ENCODE results near the gene RNF146.

Gene RNF146

DNA sequence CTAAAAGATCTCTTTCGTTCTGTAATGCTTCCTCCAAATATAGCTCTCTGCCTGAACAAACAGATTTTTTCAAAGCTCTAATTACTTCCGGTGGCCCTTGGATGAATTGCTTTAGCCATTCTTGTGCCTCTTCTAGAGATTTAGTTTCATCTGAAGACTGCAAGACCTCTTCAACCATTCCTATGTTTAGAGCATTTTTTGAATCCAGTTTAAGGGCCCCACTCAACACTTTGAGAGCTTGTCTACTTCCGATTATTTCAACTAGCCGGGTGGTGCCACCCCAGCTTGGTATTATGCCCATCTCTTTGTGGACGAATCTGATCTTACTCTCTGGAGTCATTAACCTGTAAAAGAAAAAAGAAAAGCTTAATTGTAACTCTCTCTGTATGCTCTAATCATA is 23.3 kb downstream of the RNF146 start:
- DNase-seq = no peak

DNA sequence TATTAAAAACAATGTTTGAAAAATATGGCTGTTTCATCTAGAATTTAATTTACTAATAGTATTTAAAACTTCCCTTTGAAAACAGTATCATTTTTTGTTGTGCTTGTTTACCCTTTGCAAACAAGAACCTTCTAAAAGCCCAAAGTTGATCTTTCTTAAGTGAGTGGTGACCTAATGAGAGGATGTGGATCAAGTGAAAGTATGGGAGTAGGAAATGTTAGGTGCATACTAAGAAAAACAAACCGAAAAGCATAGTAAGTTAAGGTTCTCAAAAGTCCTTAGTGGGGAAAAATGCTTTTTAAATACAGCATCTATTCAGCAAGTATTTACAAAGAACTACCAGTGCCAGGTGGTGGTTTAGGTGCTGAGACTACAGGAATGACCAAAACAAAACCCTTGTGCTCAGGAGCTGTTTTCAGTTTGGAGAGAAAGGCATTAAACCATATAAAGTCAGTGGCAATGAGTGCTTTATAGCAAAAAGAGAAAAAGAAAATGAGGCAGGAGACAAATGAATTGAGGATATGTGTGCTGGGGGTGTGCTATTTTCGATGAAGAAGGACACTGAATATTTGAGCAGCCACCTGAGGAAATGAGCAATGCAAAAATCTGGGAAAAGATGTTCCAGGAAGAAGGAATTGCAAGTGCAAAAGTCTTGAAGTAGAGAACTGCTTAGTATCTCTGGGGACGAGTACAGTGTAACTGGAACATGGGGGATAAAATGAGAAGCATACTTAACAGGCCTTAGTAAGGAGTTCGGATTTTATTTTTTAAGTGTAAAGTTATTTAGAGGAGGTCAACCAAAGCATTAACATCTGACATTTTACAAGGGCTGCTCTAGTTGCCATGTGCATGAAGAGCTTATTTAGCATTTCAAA is 24.0 kb downstream of the RNF146 start:
- no peak for DNase-seq

DNA sequence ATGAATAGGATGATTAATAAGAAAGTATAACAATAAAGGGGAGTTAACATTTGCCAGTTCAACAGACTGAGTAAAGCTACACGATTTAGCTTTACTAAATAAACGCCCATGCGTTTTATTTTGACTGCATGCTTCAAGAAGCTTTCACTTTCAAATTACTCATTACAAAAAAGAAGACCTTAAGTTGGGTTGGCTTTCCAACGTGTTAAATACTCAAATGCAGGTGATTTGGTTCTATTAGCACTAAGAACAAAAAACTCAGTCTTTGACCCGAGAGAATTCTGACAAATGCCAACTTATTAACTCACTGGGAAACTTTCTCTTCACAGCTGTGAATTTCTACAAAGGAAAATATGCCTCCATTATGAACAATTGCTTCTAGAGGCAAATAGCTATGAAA is 24.8 kb downstream of the RNF146 start:
- no peak for DNase-seq

DNA sequence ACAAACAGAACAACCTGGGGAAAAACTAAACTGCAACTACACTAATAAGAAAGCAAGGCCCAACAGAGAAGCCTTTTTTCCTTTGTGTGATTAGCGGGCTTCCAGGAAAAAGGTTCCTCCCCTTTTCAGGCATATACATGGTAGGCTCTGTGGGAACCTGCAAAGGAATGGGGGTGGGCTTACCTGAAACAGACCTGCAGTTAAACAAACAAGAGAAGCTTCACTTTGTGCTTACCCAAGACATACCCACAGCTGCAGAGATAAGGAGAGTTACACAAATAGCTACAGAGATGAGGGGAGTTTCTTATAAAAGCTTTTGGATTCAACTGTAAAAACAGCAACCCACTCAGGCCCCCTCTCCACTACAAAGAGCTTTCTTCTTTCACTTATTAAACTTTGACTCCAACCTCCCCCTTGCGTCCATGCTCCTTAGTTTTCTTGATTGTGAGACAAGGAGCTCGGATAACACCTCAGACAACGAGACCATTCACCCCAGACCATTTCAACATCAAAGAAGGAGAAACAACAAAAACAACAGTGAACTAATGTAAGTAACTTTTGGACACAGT is 30.9 kb downstream of the RNF146 start:
- DNase-seq = no peak

DNA sequence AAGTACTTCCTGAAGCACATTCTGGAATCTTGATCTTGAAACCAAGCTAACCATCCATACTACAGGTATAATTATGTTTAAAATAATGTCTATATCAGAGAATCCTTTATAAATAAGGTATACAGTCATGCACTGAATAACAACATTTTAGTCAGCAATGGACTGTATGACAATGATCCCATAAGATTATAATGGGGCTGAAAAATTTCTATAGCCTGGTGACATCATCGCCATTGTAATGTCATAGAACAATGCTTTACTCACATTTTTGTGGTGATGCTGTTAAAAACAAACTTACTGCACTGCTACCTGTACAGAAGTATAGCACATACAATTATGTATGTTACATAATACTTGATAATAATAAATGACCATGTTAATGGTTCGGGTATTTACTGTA is 31.8 kb downstream of the RNF146 start:
- DNase-seq = peak; percentile 3

DNA sequence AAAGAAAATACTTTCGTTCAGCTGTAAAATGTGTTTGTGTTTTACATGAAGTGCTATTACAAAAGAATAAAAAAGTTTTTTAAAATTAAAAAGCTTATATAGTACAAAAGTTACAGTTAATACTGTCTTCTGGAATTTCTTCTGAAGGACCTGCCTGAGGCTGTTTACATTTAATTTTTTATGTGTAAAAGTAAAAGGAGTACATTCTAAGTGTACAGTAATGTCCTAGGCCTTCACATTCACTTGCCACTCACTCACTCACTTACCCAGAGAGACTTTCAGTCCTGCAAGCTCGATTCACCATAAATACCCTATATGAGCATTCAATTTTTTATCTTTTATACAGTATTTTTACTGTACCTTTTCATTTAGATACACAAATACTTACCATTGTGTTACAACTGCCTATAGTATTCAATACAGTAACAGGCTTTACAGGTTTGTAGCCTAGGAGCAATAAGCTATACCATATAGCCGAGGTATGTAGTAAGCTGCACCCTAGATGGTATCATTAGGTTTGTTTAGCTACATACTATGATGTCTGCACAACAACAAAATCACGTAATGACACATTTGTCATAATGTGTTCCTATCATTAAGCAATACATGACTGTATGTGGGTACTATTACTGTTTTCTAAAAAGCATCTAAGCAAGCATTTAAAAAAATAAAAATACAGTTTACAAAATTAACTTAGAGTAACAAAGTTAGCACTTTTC is 33.0 kb downstream of the RNF146 start:
- no peak for DNase-seq

DNA sequence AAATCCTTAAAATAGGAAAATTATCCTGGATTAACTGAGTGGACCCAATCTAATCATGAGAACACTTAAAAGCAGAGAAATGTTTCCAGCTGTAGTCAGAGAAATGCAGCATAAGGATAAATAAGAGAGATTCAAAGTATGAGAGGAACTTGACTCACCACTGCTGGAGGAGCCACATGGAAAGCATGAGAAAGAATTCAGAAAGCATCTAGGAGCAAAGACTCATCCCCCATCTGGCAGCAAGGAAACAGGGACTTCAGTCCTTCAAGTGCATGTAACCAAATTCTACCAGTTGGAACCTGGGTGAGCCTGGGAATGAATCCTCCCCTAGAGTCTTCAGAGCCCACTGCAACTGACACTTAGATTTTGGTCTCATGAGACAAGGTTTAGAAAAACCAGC is 33.7 kb downstream of the RNF146 start:
- DNase-seq = peak; percentile 90

DNA sequence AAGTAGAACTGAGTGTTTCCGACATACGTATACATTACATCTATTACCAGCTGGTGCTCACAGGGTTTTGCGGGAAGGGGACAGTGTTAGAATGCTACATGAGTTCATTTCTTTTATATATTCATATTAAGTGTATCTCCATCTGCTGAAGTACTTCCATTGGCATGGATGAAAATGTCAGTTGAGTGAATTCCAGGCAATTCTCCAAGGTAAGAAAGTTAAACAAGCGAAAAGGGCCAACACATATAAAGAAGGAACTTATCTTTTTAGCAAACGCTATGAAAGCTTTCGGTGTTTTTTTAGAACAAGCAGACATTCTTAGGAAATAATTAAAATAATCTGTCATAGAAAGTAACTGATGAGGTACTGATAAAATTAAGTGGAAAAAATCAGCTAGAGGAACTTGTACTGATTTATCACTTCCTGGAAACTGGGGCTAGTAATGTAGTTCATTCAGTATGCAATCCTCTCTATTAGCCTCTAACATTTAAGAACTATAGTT is 34.6 kb downstream of the RNF146 start:
- peak; percentile 45 for DNase-seq

DNA sequence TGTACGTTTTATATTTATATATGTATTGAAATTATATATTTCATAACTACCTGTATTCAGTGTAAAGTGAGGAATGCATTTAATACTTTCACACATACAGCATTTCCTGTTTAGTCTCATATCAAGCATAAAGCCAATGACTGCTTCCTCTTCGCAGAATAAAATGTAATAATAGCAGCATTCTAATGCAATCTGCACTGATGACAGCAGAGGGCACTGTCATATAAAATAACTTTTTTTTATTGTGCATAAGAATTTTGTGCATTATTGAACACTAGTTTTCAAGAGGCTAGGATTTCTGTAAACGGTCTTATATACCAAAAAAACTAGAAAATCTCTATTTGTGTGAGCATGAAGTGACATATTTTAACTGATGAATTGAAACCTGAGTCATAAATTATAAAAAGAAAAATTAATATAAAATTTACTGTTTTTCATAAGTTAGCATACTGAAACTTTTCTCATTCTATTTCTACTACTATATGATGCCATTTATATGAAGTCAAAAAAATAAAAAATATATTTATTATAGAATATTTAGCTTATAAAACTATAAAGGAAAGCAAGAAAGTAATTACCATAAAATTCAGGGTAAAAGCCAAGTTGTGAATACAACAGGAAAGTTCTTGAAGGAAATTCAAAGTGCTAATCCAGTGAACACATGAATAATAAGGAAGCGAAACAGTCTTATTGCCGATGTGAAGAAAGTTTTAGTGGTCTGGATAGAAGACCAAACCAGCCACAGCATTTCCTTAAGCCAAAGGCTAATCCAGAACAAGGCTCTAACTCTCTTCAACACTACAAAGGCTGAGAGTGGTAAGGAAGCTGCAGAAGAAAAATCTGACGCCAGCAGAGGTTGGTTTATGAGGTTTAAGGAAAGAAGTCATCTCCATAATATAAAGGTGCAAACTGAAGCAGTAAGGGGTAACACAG is 36.3 kb downstream of the RNF146 start:
- peak; percentile 48 for DNase-seq

DNA sequence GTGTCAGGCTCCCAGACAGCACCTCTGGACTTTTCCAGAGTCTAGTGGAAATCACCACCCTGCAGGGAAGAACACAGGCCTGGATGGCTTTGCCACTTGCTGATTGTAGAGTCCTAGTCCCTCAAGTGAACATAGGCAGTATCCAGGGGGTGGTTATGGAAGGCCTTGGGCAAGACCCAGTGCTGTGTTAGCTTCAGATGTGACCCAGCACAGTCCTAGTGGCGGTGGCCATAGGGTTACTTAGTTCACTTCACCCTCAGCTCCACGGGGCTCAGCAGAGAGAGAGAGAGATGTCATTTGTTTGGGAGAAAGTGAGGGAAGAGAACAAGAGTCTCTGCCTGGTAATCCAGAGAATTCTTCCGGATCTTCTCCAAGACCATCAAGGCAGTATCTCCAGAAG is 37.3 kb downstream of the RNF146 start:
- DNase-seq = no peak

DNA sequence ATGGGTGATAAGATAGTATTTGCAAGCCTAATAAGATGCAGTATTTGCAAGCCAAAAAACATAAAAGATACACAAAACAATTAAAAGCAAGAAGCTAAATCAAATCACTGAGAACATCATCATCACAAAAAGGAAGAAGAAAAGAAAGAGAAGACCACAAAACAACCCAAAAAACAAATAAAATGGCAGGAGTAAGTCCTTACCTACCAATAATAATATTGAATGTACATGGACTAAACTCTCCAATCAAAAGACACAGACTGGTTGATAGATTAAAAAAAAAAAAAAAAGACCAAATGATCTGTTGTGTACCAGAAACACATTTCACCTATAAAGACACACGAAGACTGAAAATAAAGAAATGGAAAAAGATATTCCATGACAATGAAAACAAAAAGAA is 39.1 kb downstream of the RNF146 start:
- DNase-seq = no peak

DNA sequence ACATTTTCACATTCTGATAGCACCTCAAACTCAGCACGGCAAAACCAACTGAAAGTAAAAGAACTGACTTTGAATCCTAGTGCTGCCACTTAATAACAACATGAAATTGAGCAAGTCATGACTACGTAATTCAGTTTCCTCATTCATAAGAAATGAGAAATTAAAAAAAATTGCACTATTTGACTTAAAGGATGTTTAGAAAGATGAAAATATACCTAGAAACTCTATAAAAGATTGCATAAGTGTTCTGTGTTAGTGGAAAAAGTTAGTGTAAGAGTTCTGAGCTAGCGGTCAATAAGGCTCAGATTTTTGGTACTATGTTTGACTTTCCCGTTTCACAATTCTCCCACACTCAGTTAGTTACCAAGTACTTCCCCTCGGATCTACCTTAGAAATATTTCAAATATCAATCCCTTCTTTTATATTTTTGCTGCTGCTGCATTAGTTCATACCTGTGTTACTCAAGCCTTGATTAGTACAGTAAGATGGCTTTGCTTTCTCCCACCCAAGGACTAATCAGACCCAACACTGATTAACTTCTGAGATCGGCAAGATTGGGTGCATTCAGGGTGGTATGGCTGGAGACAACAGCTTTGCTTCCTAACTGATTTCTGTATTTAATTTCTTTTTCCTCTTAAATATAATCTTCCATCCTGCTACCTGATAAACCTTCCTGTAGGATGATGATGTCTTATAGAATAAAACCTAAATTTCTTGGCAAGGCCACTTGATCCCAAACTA is 50.9 kb downstream of the RNF146 start:
- DNase-seq = no peak

DNA sequence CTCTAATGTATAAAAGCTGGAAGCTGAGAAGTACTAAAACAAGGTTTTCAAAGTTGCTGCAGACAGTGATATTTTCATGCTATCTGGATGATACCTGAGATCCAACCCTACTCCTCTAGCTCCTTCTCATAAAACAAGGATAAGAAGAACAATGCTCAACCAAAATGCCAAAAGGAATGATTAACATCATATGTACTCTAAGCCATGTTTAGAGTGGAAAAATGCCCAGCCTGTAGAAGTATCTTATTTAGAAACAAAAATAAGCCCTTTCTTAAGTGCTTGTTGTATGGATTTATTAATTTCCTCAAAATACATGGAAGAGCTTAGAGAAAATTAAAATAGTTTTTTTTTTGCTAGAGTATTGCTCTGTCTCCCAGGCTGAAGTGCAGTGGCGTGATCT is 53.0 kb downstream of the RNF146 start:
- DNase-seq = no peak

DNA sequence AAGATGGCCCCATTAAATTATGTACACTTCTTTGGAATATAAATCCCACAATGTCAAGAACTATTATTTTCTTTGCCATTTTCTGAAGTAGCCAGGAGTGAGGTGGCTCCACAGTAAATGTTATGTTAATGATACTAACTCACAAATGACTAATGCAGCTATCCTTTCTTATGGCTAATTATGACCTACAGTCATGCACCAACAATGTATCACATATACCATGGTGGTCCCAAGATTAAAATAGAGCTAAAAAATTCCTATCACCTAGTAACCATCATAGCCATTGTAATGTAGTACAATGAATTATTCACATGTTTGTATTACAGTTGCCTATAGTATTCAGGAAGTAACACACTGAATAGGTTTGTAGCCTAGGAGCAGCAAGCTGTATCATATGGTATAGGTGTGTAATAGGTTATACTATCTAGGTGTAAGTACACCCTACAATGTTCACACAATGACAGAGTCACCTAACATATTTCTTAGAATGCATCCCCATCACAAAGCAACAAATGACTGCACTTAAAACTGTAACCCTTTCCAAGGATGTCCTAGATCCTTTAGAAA is 61.5 kb downstream of the RNF146 start:
- peak; percentile 62 for DNase-seq

DNA sequence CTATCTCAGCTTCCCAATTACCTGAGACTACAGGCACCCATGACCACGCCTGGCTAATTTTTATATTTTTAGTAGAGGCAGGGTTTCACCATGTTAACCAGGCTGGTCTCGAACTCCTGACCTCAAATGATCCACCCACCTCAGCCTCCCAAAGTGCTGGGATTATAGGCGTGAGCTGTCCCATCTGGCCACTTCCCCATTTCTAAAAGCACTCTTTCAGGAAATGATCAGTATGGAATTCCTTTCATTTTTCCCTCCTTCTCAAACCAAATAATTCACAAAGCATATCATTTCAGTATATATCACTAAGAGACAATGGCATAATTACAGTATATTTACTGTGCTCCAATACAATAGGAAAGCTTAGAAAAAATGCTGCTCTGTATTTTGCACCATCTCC is 64.6 kb downstream of the RNF146 start:
- peak; percentile 37 for DNase-seq

DNA sequence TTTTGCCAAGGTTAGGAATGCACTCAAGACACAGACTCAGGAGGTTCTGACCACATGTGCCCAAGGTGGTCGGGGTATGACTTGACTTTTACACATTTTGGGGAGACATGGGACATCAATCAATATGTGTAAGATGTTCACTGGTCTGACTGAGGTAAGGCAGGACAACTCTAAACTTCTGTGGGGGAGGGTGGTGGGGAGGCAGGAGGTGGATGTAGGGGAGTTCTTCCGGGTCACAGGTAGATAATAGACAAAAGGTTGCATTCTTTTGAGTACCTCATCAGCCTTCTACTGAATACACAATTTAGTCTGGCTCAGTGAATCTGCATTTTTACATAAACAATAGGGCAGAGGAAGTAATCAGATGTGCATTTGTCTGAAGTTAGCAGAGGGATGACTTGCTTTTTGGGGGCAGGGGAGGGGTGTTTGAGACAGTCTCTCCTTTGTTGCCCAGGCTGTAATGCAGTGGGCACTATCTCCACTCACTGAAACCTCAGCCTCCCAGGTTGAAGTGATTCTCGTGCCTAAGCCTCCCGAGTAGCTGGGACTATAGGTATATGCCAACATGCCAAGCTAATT is 65.8 kb downstream of the RNF146 start:
- no peak for DNase-seq

All from fibroblast of upper back skin (primary cell).